AG04450 (cell line): ENCODE results near the gene DGUOK. TPM values are rescaled to one million over a fixed set of nuclear protein-coding genes. Genes with fewer than 3 reads are reported as not detected.

Experiments
- CTCF ChIA-PET: fragments of 300-600, 350-600 bp; formaldehyde crosslinking; extraction: SDS; loops from one replicate; lab custom pipeline; 2022; ENCODE audit warnings: antibody characterized with exemption, inconsistent platforms; lab: Charles Lee
- POLR2A ChIA-PET: fragments of 350-600 bp; formaldehyde crosslinking; extraction: SDS; loops from one replicate; lab custom pipeline; 2021; ENCODE audit warnings: antibody characterized with exemption, inconsistent platforms; lab: Yijun Ruan, JAX
- DNase-seq: peaks from one replicate; pipeline ENCODE4 v3.0.0-alpha.2; 2011; ENCODE audit warnings: low read depth, low spot score
- H3K27ac ChIP-seq: one replicate; pipeline ENCODE4 v1.5.1; 2012; ENCODE audit warnings: low read depth, low read length, control low read depth
- H3K27me3 ChIP-seq: one replicate; pipeline ENCODE4 v1.6.0; 2012; ENCODE audit warnings: low read length; ENCODE audit not compliant: control insufficient read depth, insufficient read depth
- H3K4me3 ChIP-seq: 2 replicates; pipeline ENCODE4 v1.5.1; 2011; ENCODE audit warnings: mild to moderate bottlenecking, low read depth, low read length, control low read depth
- H3K9me3 ChIP-seq: 2 replicates; pipeline ENCODE4 v1.5.1; 2012; ENCODE audit warnings: low read length; ENCODE audit not compliant: control insufficient read depth, insufficient read depth
- CTCF ChIP-seq: IDR thresholded peaks from 2 replicates; pipeline ENCODE4 v1.5.1; 2011; ENCODE audit warnings: low read depth, low read length, control low read depth, inconsistent platforms
- polyA plus RNA-seq: library from polyadenylated mRNA; depleted of rRNA; stranded (reverse); fragments of >200 nt; gene quantifications from 2 replicates; pipeline ENCODE4 v1.2.3, GENCODE V29; 2011

The DGUOK gene
- polyA plus RNA-seq, 1 experiment: 101 TPM

- no peak overlapping the region for H3K27ac ChIP-seq
- DNase-seq: no peak
- no peaks in the 10 kb centered on the region for H3K27me3 ChIP-seq
- H3K4me3 ChIP-seq: no peak overlapping the region
- ChIA-PET CTCF (interaction anchor here (0.8 to 1.0 kb wide), 2 partner anchors 106 to 190 kb away, joined by 3 to 4 read pairs; no protein-coding TSS in a partner anchor), POLR2A (interaction anchor here (0.7 kb wide), 2 partner anchors 15 to 145 kb away, joined by 5 read pairs; no protein-coding TSS in a partner anchor)
- peaks cover 3% of the 10 kb centered on the region; the same call in 1 of the 2 replicates for H3K9me3 ChIP-seq
- TF ChIP-seq CTCF: no peak
These were observed 3.7 kb downstream of the DGUOK start for GRCh38 chr2:73930386-73930785.

GRCh38 chr2:73931531-73932500, 5.1 kb downstream of the DGUOK start:
- ChIA-PET POLR2A (no interaction called here), CTCF (no interaction called here)
- no peak for TF ChIP-seq CTCF
- no peak for DNase-seq
- Histone ChIP-seq H3K27me3 (no peaks in the 10 kb centered on the region), H3K4me3 (no peak overlapping the region), H3K9me3 (peaks cover 2% of the 10 kb centered on the region; the same call in 1 of the 2 replicates), H3K27ac (no peak overlapping the region)

DNA sequence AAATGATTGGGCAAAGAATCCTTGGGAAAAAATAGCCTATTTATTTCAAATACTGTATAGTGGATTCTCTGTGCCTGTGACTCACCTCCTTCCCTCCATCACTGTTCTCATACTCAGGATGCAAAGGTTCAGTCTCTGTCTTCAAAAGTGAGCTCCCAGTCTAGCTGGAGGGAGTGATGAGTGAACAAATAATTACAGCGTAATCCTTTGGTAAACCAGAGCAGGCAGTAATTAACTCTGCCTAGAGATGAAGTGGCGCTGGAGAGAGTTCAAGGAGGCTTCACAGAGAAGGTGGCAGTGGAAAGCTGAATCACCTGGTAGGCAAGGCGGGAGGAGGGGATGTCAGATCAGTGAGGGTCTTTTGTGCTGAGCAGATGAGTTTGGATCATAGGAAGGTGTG, 6.5 kb downstream of the DGUOK start:
- Histone ChIP-seq H3K27me3 (no peaks in the 10 kb centered on the region), H3K27ac (no peak overlapping the region), H3K4me3 (no peak overlapping the region), H3K9me3 (no peaks in the 10 kb centered on the region)
- no peak for DNase-seq
- ChIA-PET CTCF (interaction anchor here (0.8 to 1.1 kb wide), 3 partner anchors 49 to 218 kb away, joined by 3 to 4 read pairs (median 3); no protein-coding TSS in a partner anchor), POLR2A (no interaction called here)
- no peak for TF ChIP-seq CTCF

DNA sequence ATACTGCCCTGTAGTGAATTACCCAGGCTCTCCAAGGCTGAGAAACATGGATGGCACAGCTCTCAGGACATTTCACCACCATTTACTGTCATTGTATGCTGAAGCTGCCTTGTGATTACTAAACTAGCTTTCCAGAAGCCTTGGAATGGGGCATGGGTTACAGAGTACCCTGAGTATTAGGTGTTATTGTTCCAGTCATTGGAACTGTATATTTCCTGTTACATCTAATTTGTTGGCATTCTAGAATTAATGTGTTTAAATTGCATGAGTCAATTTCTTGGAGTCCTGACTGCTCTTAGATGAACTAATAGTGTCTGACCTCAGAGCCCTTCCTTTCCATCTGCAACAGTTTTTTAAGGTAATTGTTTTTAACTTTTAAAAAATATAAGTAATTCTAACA, 9.0 kb downstream of the DGUOK start:
- TF ChIP-seq CTCF: no peak
- no peak for DNase-seq
- no peaks in the 10 kb centered on the region for H3K27me3 ChIP-seq
- H3K9me3 ChIP-seq: no peaks in the 10 kb centered on the region
- no peak overlapping the region for H3K27ac ChIP-seq
- no peak overlapping the region for H3K4me3 ChIP-seq
- ChIA-PET CTCF (interaction anchor here (0.6 to 1.3 kb wide), 2 partner anchors 185 to 244 kb away, joined by 3 to 5 read pairs; no protein-coding TSS in a partner anchor), POLR2A (no interaction called here)
